ENCODE results near the gene CCL22.
"Not testable (repeated sequence)": the region's sequence is repeated elsewhere in the genome, so short reads cannot be mapped to it uniquely, and the experiment has no call there.

The CCL22 gene, protein sequence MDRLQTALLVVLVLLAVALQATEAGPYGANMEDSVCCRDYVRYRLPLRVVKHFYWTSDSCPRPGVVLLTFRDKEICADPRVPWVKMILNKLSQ

DNA sequence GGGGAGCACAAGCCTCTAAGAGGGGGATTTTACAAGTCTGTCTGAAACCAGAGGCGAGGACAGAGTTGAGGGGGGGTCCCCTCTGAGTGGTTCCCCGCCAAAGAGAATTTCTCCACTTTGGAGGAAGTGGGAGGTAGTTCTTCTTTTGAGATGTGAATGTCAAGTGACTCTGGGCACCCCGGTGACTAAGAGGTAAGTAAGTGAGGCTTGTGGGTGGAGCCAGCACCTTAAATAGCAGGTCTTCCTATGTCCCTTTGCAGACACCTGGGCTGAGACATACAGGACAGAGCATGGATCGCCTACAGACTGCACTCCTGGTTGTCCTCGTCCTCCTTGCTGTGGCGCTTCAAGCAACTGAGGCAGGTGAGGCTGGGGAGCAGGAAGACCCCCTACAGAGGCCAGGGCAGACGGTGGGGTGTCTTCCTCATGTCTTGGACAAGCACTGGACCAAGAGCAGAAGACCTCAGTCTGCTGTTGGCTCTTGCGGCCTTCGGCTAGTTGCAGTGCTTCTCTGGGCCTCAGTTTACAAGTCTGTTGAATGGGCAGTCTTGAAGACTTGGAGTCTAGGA lies at the start of gene CCL22:
Gene CCL22, plus strand, starts transcription at position 257 of the 569 bp plus-strand sequence. Its CDS starts 34 bp downstream, at position 291.
- no peak for DNase-seq

DNA sequence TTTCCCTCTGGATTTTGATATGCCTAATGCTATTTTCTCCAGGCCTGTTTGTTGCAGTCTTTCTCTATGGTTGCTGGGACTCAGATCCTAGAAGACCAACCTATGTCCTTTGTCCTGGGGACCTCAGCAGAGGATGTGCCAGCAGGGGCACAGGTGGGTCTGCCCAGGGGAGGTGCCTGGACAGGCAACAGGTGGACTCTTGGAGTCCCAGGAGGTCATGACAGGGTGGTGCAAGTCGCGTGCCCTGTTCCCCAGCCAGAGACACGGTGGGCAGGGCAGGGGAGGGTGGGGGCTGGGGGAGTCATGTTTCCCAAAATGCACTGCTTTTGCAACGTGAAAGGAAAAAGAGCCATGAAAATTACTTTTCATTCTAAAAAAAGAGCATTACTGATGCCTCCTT lies 47.8 kb upstream of the CCL22 start:
- no peak for DNase-seq

DNA sequence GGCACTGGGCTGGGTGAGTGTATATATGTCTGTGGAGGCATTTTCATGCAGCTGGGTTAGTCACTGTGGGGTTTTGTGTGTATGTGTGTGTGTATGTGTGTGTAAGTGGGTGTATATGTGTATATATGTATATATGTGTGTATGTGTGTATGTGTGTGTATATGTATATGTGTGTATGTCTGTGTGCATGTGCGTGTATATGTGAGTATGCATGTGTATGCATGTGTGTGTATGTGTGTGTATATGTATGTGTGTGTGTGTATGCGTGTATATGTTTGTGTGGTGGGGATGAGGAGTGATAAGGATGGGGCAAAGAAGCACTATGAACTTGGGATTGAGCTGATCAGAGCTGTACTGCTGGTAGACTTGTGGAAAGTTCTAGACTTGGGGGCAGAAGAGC lies 45.1 kb upstream of the CCL22 start:
- no peak for DNase-seq

DNA sequence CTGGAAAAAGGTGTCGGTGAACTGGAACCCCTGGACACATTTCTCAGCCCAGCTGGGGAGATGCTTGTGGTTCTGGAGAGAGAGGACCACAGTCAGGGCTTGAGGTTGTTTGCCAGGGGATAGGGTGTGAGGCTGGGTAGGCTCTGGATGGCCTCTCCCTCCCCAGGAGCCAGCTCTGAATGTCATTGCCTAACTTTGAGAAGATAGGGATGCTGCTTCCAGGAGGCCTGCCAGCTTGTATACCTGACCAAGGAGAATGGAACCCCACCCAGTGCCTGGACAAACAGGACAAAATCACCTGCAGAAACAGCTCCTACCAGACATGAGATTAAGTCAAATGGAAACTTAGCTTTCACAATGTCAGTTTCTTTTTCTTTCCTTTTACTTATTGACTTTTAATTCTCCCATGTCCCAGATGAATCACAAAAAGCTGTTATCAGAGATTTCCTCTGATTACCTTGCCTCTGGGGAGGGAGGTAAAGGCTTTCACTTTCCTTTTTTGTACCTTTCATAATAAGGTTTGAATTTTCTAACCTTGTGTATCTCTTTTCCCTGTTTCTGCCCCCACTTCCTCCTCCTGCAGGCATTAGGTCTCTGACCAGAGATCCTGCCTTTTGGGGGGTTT lies 44.3 kb upstream of the CCL22 start:
- no peak for DNase-seq

DNA sequence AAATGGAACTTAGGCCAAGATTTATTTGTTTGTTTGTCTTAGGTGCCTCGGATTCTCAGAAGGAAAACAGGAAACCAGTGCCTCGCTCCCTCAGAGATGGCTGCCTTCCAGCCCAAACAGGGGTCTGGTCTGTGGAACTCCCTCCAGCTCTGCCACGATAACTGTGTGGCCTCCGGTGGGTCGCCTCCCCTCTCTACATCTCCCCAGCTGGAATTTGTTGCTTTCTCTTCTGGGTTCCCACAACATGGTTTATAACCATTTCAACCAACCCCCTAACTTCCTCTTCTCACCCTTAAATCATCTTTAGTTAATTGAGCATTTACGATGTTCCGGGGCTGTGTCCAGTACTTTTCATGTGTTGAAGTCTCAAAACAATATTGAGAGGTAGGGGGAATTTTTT lies 43.2 kb upstream of the CCL22 start:
- DNase-seq = no peak

DNA sequence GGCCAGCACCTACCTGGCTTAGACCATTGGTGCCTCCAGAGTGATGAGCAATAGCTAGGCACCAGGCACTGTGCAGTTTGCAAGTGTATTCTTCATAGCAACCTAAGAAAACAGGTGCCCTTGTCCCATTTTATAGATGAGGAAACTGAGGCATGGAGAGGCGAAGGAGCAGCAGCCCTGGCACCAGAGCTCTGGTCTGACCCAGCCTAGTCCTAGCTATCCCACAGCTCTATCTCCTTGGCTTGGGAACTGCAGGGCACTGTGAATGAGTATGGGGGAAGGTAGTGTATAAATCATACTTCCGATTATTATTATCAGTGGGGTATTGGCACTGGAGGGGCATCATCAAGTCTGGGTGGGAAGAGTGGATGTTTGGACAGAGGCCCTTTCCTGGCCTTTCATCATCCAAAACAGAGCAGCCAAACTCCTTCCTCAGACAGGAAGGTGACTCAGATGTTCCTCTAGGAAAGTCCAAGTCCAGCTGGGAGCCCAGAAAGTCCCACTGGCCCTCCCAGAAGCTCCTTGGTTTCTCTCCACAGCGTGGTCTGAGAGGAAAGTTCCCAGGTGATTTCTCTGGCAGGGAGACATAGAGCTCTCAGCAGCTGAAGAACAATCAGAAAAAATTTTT lies 42.1 kb upstream of the CCL22 start:
- DNase-seq = no peak

DNA sequence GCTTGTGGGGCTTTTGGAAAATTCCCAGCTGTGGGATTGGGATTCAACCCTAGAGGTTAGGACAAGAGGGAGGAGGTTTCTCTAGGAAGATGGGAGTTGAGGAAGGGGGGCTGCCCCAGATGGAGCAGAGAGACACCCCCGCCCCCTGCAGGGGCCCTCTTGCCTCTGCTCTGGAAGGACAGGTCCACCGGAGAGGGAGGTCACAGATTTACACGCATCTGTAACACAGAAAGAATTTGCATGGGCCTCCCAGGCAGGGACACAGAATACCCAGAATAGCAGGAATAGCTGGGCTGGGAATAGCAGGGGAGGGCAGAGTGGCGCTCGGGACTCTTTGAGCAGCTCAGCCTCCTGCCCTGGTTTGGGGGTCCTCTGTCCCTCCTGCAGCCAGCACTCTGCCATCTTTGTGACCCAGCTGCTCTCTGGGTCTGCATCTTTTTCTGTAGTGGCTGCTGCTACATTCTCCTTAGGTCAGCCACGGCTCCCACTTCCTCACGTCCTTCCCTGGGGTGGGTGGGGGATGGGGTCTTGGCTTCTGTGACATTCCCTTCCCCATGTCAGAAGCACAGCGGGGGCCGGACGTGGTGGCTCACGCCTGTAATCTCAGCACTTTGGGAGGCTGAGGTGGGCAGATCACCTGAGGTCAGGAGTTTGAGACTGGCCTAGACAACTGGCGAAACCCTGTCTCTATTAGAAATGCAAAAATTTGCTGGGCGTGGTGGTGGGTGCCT lies 40.2 kb upstream of the CCL22 start:
- no peak for DNase-seq

DNA sequence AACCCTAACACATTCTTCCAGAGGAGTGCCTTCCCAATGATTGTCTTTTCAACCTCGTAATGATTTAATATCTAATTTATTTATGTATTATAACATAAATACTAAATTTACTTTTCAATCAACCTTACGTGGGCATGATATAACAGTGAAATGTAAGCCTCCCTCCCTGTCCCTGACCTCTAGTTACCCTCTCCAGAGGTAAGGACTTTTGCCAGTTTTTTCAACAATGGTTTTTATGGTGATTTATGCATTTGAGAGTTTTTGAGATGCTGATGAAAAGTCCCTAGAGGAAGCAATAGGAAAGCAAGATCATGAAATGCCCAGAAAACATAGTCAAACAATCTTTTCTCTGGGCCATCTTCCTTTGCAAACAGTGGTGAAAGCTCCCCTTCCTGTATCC lies 38.9 kb upstream of the CCL22 start:
- DNase-seq = no peak

DNA sequence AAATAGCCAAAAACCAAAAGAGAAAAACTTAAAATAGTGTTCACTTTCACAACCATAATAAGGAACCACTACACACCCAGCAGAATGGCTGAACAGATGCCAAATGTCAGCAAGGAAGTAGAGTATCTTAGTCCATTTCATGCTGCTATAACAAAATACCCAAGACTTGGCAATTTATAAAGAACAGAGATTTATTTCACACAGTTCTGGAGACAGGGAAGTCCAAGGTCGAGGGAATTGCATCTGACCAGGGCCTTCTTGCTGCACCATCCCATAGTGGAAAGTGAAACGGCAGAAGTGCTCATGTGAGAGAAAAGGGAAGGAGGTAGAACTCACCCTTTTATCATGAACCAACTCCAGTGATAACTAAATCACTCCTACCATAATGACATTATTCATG lies 33.8 kb upstream of the CCL22 start:
- no peak for DNase-seq

DNA sequence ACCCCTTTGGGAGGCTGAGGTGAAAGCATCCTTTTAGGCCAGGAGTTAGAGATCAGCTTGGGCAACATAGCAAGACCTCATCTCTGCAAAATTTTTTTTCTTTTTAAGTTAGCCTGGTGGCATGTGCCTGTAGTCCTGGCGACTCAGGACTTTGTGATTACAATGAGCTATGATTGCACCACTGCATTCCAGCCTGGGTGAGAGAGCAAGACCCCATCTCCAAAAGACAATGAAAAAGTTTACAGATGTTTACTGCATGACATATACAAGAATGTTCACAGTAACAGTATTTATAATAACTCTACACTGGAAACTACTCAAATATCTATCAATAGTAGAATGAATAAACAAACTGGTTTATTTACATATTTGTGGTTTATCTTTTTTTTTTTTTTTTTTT lies 33.1 kb upstream of the CCL22 start:
- DNase-seq = no peak

DNA sequence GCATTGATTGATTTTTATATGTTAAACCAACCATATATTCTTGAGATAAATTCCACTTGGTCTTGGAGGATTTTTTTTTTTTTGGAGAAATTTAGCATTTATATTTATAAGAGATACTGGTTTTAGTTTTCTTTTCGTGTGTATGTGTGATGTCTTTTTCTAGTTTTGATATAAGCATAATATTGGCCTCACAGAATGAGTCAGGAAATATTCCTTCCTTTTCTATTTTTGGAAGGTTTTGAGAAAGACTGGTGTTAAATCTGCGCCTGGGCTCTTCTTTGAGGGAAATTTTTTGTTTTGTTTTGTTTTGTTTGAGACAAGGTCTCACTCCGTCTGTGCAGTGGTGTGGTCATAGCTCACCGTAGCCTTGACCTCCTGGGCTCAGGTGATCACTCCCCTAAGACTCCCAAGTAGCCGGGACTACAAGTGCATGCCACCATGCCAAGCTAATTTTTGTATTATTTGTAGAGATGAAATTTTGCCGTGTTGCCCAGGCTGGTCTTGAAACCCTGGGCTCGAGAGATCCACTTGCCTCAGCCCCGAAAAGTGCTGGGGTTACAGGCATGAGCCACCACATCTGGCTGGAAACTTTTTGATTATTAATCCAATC lies 28.8 kb upstream of the CCL22 start:
- DNase-seq = no peak

DNA sequence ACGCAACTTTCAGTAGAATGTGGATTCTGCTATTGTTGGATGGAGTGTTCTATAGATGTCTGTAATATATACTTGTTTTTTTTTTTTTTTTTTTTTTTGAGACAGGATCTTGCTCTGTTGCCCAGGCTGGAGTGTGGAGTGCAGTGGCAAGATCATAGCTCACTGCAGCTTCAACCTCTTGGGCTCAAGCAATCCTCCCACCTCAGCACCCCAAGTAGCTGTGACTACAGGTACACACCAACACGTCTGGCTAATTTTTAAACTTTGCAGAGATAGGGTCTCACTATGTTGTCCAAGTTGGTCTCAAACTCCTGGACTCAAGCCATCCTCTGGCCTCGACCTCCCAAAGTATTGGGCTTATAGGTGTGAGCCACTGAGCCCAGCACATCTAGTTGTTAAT lies 27.2 kb upstream of the CCL22 start:
- no peak for DNase-seq

DNA sequence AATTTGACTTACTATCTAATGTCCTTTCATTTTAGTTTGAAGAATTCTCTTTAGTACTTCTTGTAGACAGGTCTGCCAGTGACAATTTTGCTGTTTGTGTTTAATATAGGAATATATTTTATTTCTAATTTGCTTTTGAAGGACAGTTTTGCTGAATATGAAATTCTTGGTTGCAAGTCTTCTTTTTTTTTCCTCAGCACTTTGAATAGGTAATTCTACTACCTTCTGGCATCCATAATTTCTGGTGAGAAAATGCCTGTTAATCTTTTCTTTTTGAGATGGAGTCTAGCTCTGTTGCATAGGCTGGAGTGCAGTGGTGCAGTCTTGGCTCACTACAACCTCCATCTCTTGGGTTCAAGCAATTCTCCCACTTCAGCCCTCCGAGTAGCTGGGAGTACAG lies 25.2 kb upstream of the CCL22 start:
- no peak for DNase-seq

DNA sequence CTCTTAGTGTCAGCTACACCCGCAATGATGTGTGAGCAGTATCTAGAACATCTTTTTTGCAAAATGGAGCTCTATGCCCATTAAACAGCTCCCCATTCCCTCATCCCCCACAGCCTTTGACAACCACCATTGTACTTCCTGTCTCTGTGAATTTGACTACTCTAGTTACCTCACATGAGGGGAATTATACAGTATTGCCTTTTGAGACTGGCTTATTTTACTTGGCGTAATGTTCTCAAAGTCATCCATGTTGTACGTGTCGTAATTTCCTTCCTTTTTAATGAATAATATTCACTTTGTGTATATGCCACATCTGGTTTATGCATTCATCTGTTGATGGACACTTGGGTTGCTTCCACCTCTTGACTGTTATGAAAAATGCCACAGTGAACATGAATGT lies 23.2 kb upstream of the CCL22 start:
- no peak for DNase-seq

DNA sequence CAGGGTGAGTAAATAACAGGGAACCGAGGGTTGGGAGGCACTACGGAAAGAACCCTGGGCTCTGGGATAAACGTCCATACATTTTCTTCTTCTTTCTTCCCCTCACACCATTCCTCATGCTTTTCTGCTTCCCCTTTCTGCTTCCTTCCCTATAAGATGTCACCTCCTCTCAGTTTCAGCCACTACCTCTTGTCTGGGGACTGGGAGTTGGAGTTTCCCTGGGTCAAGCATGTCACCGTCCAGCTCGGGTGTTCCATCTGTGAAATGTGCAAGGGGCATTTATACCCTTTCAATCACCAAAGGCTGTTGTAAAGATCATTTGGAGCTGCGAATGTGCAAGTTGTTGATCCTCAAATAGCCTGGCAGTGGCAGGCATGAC lies 17.5 kb upstream of the CCL22 start:
- no peak for DNase-seq

DNA sequence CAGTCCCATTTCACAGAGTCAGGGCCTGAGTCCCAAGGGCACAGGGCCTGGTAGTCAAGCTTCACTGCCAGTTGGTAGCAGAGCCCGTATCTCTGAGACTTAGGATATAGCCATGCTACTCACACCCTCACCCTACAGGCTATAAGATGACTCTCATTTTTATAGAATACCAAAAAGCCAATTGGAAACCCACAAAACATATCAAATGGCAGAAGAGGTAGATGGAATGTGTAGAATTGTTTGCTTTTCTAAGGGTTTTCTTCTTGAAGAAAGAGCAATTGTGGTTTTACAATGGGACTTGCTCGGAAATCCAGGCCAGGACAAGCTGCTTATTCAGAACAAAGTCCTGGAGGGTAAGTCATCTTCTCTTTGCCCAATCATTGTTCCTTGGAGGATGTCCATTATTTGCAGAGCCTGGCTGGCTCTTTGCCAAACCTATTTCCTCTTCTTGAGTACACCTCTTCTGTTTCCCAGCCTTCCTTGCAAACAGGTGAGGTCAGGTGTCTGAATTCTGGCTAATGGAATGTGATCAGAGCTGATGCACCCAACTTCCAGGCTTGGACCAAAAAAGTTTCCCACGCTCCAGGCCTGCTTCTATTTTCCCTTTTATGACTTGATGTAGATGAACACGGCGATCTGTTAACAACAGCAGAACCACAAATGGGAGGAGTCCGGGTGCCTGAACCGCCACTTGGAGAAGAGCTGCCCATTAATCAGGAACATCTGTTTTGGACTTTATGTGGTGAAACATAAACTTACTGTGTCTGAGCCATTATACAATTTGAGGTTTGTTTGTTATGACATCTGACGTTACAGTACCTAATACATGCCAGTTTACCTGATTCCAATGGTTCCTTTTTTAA lies 16.9 kb upstream of the CCL22 start:
- no peak for DNase-seq

DNA sequence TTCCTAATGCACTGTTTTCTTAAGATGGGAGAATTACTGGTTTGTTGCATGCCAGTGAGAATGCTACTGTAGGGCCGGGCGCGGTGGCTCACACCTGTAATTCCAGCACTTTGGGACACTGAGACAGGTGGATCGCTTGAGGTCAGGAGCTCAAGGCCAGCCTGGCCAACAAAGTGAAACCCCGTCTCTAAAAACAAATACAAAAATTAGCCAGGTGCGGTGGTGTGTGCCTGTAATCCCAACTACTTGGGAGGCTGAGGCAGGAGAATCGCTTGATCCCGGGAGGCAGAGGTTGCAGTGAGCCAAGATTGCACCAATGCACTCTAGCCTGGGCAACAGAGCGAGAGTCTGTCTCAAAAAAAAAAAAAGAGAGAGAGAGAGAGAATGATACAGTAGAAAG lies 16.0 kb upstream of the CCL22 start:
- not testable (repeated sequence) for DNase-seq

DNA sequence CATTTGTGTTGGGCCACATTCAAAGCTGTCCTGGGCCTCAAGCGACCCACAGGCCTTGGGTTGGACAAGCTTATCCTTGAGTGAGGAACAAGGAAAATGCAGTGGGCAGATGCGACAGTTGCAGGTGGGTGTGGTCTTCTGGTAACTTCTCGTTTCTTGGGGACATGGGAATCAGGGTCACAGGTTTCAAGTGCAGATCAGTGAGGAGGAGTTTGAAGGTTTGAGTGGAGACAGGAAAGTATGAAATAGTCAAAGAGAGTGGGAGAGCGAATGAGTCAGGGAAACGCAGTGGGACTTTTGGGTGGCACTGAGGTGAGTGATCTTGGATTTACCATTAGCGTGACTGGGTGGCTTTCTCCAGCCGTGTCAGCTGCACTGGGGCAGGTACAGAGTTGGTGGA lies 15.4 kb upstream of the CCL22 start:
- no peak for DNase-seq

DNA sequence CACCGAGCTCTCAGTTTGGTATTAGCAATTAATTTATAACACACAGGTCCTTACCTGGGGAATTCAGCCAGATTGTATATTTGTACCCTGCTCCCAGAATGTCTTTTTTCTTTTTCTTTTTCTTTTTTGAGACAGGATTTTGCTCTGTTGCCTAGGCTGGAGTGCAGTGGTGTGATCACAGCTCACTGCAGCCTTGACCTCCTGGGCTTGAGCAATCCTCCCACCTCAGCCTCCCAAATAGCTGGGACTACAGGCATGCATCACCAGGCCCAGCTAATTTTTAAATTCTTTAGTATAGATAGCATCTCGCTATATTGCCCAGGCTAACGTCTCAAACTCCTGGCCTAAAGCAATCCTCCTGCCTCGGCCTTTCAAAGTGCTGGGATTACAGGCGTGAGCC lies 14.5 kb upstream of the CCL22 start:
- not testable (repeated sequence) for DNase-seq

DNA sequence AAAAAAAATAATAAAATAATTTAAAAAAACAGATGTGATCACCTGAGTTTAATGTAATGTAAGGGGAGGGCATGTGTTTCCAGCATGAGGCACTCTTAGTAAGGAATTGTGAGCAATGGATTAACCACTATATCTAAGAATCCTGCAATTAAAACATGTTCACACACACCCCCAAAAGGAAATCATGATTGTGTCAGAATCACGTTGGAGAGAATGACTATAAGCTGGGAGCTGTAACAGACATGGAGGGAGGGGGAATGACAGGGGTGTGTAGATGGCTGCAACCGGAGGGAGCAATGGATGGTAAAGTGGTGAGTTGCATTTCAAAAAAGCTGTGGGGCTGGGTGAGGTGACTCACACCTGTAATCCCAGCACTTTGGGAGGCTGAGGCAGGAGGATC lies 13.6 kb upstream of the CCL22 start:
- no peak for DNase-seq

DNA sequence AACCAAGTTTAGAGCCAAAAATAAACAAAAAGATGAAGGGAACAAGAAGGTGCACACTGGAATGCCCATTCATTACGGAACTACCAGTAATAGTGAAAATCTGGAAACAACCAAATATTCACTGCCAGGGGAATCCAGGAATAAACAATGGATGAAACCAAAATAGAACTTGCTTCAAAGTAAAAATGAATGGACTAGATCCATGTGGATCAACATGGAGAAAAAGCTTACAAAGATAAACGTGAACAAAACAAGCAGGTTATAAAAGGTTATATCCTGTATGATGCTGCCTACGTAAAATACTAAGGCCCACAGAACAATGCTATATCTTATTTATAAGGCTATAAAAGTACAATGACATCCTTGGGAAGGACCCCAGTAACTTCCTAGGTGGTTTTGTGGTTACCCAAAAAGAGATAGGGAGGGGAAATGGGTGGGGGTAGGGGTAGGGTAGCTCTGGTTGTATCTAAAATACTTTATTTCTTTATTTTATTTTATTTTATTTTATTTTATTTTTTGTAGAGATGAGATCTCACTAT lies 12.8 kb upstream of the CCL22 start:
- no peak for DNase-seq
